ENCODE measurements around the gene USHBP1.

DNA sequence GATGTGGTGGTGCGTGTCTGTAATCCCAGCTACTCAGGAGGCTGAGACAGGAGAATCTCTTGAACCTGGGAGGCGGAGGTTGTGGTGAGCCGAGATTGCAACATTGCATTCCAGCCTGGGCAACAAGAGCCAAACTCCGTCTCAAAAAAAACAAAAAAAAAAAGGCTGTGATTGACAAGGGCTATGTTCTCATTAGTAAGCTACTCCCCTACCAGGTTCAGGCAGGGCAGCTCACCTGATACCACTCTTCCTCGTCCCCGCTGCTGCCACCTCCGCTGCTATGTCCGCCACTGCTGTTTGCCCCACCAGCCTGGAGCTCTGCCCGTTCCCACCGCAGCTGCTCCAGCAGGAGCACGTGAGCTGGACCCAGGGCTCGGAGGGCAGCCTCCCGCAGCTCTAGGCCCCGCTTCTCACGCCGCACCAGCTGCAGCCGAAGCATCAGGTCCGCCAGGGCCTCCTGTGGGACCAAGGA is 9.4 kb downstream of the USHBP1 start:
- TF ChIP-seq, protein P1, sequence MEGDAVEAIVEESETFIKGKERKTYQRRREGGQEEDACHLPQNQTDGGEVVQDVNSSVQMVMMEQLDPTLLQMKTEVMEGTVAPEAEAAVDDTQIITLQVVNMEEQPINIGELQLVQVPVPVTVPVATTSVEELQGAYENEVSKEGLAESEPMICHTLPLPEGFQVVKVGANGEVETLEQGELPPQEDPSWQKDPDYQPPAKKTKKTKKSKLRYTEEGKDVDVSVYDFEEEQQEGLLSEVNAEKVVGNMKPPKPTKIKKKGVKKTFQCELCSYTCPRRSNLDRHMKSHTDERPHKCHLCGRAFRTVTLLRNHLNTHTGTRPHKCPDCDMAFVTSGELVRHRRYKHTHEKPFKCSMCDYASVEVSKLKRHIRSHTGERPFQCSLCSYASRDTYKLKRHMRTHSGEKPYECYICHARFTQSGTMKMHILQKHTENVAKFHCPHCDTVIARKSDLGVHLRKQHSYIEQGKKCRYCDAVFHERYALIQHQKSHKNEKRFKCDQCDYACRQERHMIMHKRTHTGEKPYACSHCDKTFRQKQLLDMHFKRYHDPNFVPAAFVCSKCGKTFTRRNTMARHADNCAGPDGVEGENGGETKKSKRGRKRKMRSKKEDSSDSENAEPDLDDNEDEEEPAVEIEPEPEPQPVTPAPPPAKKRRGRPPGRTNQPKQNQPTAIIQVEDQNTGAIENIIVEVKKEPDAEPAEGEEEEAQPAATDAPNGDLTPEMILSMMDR (IDR thresholded peaks at IDR 0.05) = no peak
- no peak for TF ChIP-seq EZH2 (IDR thresholded peaks at IDR 0.05; ENCODE audit: borderline replicate concordance, insufficient read depth, low read depth, low read length, poor library complexity, severe bottlenecking)

All from B cell (primary cell).